Panc1 (cell line): Measurements from ENCODE around the gene HEMK1. TPM values are rescaled to one million over a fixed set of nuclear protein-coding genes. Genes with fewer than 3 reads are reported as not detected.

Experiments used
- ATAC-seq: fragments of 200-7000 bp; cut with Tn5 transposase; 2 replicates; pipeline ENCODE4 v1.9.1; 2020; ENCODE audit warnings: mild to moderate bottlenecking, moderate library complexity
- BruUV-seq: library from RNA; stranded (reverse); fragments of 400-500 nt; replicated peaks from 2 replicates; lab custom pipeline; 2021; lab: Mats Ljungman, UMichigan
- CTCF ChIA-PET: fragments of 300-600 bp; sonication (Branson Sonifier 250); formaldehyde crosslinking; loops from one replicate; lab custom pipeline; 2022; ENCODE audit warnings: antibody characterized with exemption; lab: Charles Lee
- POLR2A ChIA-PET: fragments of 300-600 bp; sonication (Branson Sonifier 250); formaldehyde crosslinking; loops from one replicate; lab custom pipeline; 2022; ENCODE audit warnings: antibody characterized with exemption; lab: Charles Lee
- DNase-seq: peaks from one replicate; pipeline ENCODE4 v3.0.0-alpha.2; 2010; ENCODE audit warnings: low read depth, low spot score
- H3K27ac ChIP-seq: 2 replicates; pipeline ENCODE4 v1.5.1; 2011; ENCODE audit warnings: mild to moderate bottlenecking, low read length, inconsistent platforms
- H3K27me3 ChIP-seq: fragments of 200-500 bp; sonication (Bioruptor generic); 2 replicates; pipeline ENCODE4 v1.6.0; 2014; ENCODE audit warnings: low read length, inconsistent platforms; ENCODE audit not compliant: control insufficient read depth, insufficient read depth
- H3K36me3 ChIP-seq: fragments of 200-500 bp; sonication (Bioruptor generic); 2 replicates; pipeline ENCODE4 v1.5.1; 2014; ENCODE audit warnings: inconsistent platforms, mild to moderate bottlenecking, low read length, moderate library complexity; ENCODE audit not compliant: control insufficient read depth, insufficient read depth
- H3K4me1 ChIP-seq: 2 replicates; pipeline ENCODE4 v1.5.1; 2011; ENCODE audit warnings: inconsistent platforms, mild to moderate bottlenecking, low read length, moderate library complexity; ENCODE audit not compliant: control insufficient read depth, insufficient read depth
- H3K4me3 ChIP-seq, 2 experiments: 2 replicates each; pipeline ENCODE4 v1.5.1; 2011 to 2012; ENCODE audit warnings: low read depth in 2 of 2, low read length in 2 of 2, mild to moderate bottlenecking in 2 of 2, inconsistent platforms in 1 of 2, moderate library complexity in 1 of 2
- H3K9me3 ChIP-seq: fragments of 200-500 bp; sonication (Bioruptor generic); 2 replicates; pipeline ENCODE4 v1.5.1; 2014; ENCODE audit warnings: low read depth, mild to moderate bottlenecking, inconsistent platforms, low read length, moderate library complexity; ENCODE audit not compliant: control insufficient read depth, insufficient read depth
- CTCF ChIP-seq: fragments of 450-650 bp; IDR thresholded peaks from 2 replicates; pipeline ENCODE4 v1.5.1; 2017; ENCODE audit warnings: mild to moderate bottlenecking
- POLR2AphosphoS5 ChIP-seq: IDR thresholded peaks from 2 replicates; pipeline ENCODE4 v1.6.1; 2012; ENCODE audit warnings: mild to moderate bottlenecking, low read depth, low read length, moderate library complexity
- REST ChIP-seq, 2 experiments: IDR thresholded peaks; 2 replicates each; pipeline ENCODE4 v1.6.1; 2011 to 2012; ENCODE audit warnings: low read depth in 2 of 2, control low read depth in 1 of 2, low read length in 1 of 2, mild to moderate bottlenecking in 1 of 2, moderate library complexity in 1 of 2; ENCODE audit not compliant: insufficient read depth in 1 of 2
- SIN3A ChIP-seq: IDR thresholded peaks from 2 replicates; pipeline ENCODE4 v1.6.1; 2012; ENCODE audit warnings: low read depth, mild to moderate bottlenecking, low read length, moderate library complexity, borderline replicate concordance; ENCODE audit not compliant: insufficient read depth
- TCF7L2 ChIP-seq: IDR thresholded peaks from 2 replicates; pipeline ENCODE4 v1.6.1; 2011; ENCODE audit warnings: mild to moderate bottlenecking, low read depth, low read length, inconsistent platforms
- in situ Hi-C: cut with HindIII; loops from 2 replicates; pipeline ENCODE4 v1.10.0; 2016; ENCODE audit warnings: low sequenced_read_pairs, low pct_unique_long_range_greater_than_20kb
- intact Hi-C: fragments of 100-400 bp; cut with micrococcal nuclease; formaldehyde crosslinking; loops from one replicate; pipeline ENCODE4 v1.10.0; 2022; ENCODE audit not compliant: unreplicated experiment
- total RNA-seq: library from RNA; stranded (reverse); gene quantifications from one replicate; pipeline ENCODE4 v1.2.1, GENCODE V29; 2021; ENCODE audit not compliant: unreplicated experiment

The HEMK1 gene
- total RNA-seq, 1 experiment from 2014 or later, result 12.1 TPM

- CTCF ChIA-PET, result no interaction called here
- Histone ChIP-seq H3K4me1 (no peaks in the 10 kb centered on the region), H3K27ac (no peak overlapping the region), H3K36me3 (no peaks in the 10 kb centered on the region), H3K9me3 (no peaks in the 10 kb centered on the region), H3K27me3 (no peaks in the 10 kb centered on the region), H3K4me3 (no peak overlapping the region)
- in situ Hi-C loops, result no loop called here
- POLR2A ChIA-PET, result no interaction called here
- TF ChIP-seq POLR2AphosphoS5 (no peak), REST (IDR thresholded peaks at IDR 0.05; ENCODE audit: insufficient read depth in 1 of 2, low read depth in 2 of 2, low read length in 1 of 2) (no peak), CTCF (no peak), SIN3A (no peak), TCF7L2 (no peak)
- DNase-seq (no peak), ATAC-seq (no peak)
- intact Hi-C loops, result no loop called here
- no TSS peak for BruUV-seq
Observed at GRCh38 chr3:50582083-50582482, 12.8 kb downstream of the HEMK1 start.

GRCh38 chr3:50583897-50584296 lies 14.6 kb downstream of the HEMK1 start:
- H3K9me3 ChIP-seq, result no peaks in the 10 kb centered on the region
- no TSS peak for BruUV-seq
- POLR2A ChIA-PET, result no interaction called here
- CTCF ChIA-PET, result no interaction called here
- no peaks in the 10 kb centered on the region for H3K4me1 ChIP-seq
- no peaks in the 10 kb centered on the region for H3K27me3 ChIP-seq
- H3K36me3 ChIP-seq, result no peaks in the 10 kb centered on the region
- no peak overlapping the region for H3K4me3 ChIP-seq
- DNase-seq (no peak), ATAC-seq (no peak)
- intact Hi-C loops (no loop called here), in situ Hi-C loops (no loop called here)
- TF ChIP-seq POLR2AphosphoS5, result no peak
- no peak for TF ChIP-seq TCF7L2
- TF ChIP-seq REST (IDR thresholded peaks at IDR 0.05; ENCODE audit: insufficient read depth in 1 of 2, low read depth in 2 of 2, low read length in 1 of 2), result no peak
- no peak for TF ChIP-seq CTCF
- TF ChIP-seq SIN3A, result no peak
- no peak overlapping the region for H3K27ac ChIP-seq
